HG03175 (cell line): Measurements from ENCODE around the gene LYPD6B.
"Not testable (repeated sequence)": the region's sequence is repeated elsewhere in the genome, so short reads cannot be mapped to it uniquely, and the experiment has no call there.

Source experiments
- ATAC-seq: cut with Tn5 transposase; IDR thresholded peaks from one replicate; pipeline ENCODE4 v1.9.1; 2021; ENCODE audit warnings: mild to moderate bottlenecking, moderate library complexity; ENCODE audit not compliant: unreplicated experiment

LYPD6B gene

DNA sequence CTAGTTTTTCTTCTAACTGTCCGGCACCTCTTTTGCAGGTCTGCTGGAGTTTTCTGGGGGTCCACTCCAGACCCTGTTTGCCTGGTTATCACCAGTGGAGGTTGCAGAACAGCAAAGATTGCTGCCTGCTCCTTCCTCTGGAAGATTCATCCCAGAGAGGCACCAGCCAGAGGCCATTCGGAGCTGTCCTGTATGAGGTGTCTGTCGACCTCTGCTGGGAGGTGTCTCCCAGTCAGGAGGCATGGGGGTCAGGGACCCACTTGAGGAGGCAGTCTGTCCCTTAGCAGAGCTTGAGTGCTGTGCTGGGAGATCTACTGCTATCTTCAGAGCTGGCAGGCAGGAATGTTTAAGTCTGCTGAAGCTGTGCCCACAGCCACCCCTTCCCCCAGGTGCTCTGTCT lies 218.4 kb downstream of the LYPD6B start:
- ATAC-seq = not testable (repeated sequence)

- no peak for ATAC-seq
These were observed 220.0 kb downstream of the LYPD6B start for GRCh38 chr2:149258531-149258930.

DNA sequence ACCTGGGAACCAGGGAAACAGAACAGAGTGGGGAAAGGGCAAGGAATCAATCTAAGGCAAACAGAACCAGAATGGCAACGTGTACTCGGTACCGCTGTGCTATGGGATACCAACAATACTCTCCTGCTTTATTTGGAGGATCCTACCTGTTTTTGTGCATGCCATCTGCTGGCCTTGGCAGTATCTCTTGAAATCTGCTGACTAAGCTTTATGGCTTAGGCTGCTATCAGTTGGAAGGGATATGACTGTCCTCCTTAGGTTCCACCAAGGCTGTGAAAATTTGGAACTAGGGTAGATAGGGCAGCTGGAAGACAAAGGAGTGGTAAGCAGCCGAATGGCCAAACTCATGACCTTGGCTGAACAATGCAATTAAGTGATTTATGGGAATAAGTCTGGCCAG lies 220.6 kb downstream of the LYPD6B start:
- ATAC-seq = no peak

- ATAC-seq = no peak
These were observed 223.2 kb downstream of the LYPD6B start for GRCh38 chr2:149261692-149262091.
